ENCODE results near the gene IDUA. TPM values are rescaled to one million over a fixed set of nuclear protein-coding genes. Genes with fewer than 3 reads are reported as not detected.

Gene IDUA
- total RNA-seq, 1 experiment from 2014 or later, result 10.1 TPM

DNA sequence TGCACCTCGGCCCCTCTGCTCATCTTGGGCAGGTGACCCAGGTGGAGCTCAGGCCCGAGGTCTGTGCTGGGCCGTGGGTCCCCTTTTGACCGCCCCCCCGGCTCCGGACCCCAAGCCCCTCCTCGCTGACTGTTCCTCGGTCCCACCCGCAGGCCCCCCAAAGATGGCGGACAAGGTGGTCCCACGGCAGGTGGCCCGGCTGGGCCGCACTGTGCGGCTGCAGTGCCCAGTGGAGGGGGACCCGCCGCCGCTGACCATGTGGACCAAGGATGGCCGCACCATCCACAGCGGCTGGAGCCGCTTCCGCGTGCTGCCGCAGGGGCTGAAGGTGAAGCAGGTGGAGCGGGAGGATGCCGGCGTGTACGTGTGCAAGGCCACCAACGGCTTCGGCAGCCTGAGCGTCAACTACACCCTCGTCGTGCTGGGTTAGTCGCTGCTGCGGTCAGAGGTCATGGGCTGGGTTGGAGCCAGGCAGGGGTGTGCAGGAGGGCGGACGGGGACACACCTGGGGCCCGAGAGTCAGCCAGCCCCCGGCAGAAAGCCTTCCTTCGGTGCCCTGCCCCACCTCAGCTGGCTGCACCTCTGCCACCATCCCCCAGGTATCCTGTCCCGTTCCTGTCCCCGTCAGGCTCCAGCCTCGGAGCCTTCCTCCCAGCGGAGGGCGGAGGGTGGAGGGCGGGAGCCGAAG lies 35.4 kb downstream of the IDUA start:
- H3K4me1 ChIP-seq (ENCODE audit: insufficient read depth, low read length), result no peaks in the 10 kb centered on the region
- no peak for DNase-seq
- H3K79me2 ChIP-seq (ENCODE audit: low read length), result no peaks in the 10 kb centered on the region
- intact Hi-C loops (cut with micrococcal nuclease), result no loop called here
- ChIA-PET POLR2A (ENCODE audit: unreplicated experiment) (no interaction called here), CTCF (no interaction called here)
- no peaks in the 10 kb centered on the region for H3K27me3 ChIP-seq (ENCODE audit: low read length)
- no peak overlapping the region for H3K27ac ChIP-seq (ENCODE audit: low read length)
- H4K20me1 ChIP-seq (ENCODE audit: low read length), result no peaks in the 10 kb centered on the region
- H3K9ac ChIP-seq (ENCODE audit: low read length), result no peak overlapping the region
- H3K9me3 ChIP-seq (ENCODE audit: low read length), result no peaks in the 10 kb centered on the region
- no peak overlapping the region for H2AFZ ChIP-seq (ENCODE audit: low read length)
- no peak for TF ChIP-seq EZH2 (IDR thresholded peaks at IDR 0.05; ENCODE audit: low read length, unreplicated experiment)
- no peak for TF ChIP-seq EZH2phosphoT487 (IDR thresholded peaks at IDR 0.05; ENCODE audit: borderline replicate concordance, low read length)
- TF ChIP-seq, protein P1, sequence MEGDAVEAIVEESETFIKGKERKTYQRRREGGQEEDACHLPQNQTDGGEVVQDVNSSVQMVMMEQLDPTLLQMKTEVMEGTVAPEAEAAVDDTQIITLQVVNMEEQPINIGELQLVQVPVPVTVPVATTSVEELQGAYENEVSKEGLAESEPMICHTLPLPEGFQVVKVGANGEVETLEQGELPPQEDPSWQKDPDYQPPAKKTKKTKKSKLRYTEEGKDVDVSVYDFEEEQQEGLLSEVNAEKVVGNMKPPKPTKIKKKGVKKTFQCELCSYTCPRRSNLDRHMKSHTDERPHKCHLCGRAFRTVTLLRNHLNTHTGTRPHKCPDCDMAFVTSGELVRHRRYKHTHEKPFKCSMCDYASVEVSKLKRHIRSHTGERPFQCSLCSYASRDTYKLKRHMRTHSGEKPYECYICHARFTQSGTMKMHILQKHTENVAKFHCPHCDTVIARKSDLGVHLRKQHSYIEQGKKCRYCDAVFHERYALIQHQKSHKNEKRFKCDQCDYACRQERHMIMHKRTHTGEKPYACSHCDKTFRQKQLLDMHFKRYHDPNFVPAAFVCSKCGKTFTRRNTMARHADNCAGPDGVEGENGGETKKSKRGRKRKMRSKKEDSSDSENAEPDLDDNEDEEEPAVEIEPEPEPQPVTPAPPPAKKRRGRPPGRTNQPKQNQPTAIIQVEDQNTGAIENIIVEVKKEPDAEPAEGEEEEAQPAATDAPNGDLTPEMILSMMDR (conservative IDR thresholded peaks at IDR 0.05; ENCODE audit: low read depth, low read length), result no peak
- no peak overlapping the region for H3K4me2 ChIP-seq (ENCODE audit: low read length)
- ATAC-seq, result no peak
- BruUV-seq (replicated peaks), result no TSS peak
- no peaks in the 10 kb centered on the region for H3K9me2 ChIP-seq (replicated peaks; ENCODE audit: low read length)
- H3K36me3 ChIP-seq (ENCODE audit: low read depth, low read length), result no peaks in the 10 kb centered on the region
- no peaks in the 10 kb centered on the region for H3F3A ChIP-seq (ENCODE audit: low read length, unreplicated experiment)
- H3K4me3 ChIP-seq (ENCODE audit: low read length), result no peak overlapping the region

DNA sequence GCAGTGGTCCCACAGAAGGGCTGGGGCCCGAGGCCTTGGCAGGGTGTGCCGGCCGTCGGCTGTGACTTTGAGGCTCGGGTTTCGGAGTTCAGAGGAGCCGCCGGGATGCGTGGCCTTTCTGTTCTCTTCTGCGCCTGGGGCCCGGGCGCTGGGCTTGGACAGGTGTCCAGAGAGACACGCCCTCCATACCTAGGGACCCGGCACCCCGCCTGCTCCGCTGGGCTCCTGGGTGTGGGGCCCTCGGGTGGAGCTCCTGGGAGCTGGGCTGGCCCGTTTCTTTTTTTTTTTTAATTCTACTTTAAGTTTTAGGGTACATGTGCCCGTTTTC lies 35.9 kb downstream of the IDUA start:
- H3K9ac ChIP-seq (ENCODE audit: low read length), result no peak overlapping the region
- no TSS peak for BruUV-seq (replicated peaks)
- no peak for ATAC-seq

GRCh38 chr4:1023075-1023640 lies 36.3 kb downstream of the IDUA start:
- DNase-seq (no peak), ATAC-seq (no peak)
- H3K4me2 ChIP-seq (ENCODE audit: low read length), result no peak overlapping the region
- H3K9me3 ChIP-seq (ENCODE audit: low read length), result no peaks in the 10 kb centered on the region
- TF ChIP-seq, protein P1 (conservative IDR thresholded peaks at IDR 0.05; ENCODE audit: low read depth, low read length), result no peak
- TF ChIP-seq EZH2 (IDR thresholded peaks at IDR 0.05; ENCODE audit: low read length, unreplicated experiment) (no peak), EZH2phosphoT487 (IDR thresholded peaks at IDR 0.05; ENCODE audit: borderline replicate concordance, low read length) (no peak)
- H4K20me1 ChIP-seq (ENCODE audit: low read length), result no peaks in the 10 kb centered on the region
- H3K9ac ChIP-seq (ENCODE audit: low read length), result no peak overlapping the region
- H3K4me1 ChIP-seq (ENCODE audit: insufficient read depth, low read length), result no peaks in the 10 kb centered on the region
- H3K79me2 ChIP-seq (ENCODE audit: low read length), result no peaks in the 10 kb centered on the region
- H3K4me3 ChIP-seq (ENCODE audit: low read length), result no peak overlapping the region
- H3K27ac ChIP-seq (ENCODE audit: low read length), result no peak overlapping the region
- no peaks in the 10 kb centered on the region for H3K36me3 ChIP-seq (ENCODE audit: low read depth, low read length)
- H2AFZ ChIP-seq (ENCODE audit: low read length), result no peak overlapping the region
- ChIA-PET POLR2A (ENCODE audit: unreplicated experiment) (no interaction called here), CTCF (no interaction called here)
- H3K9me2 ChIP-seq (replicated peaks; ENCODE audit: low read length), result no peaks in the 10 kb centered on the region
- no peaks in the 10 kb centered on the region for H3F3A ChIP-seq (ENCODE audit: low read length, unreplicated experiment)
- BruUV-seq (replicated peaks), result no TSS peak
- H3K27me3 ChIP-seq (ENCODE audit: low read length), result no peaks in the 10 kb centered on the region
- intact Hi-C loops (cut with micrococcal nuclease), result no loop called here

More for the DNA sequence above, 35.9 kb downstream of the IDUA start:
- ChIA-PET POLR2A (ENCODE audit: unreplicated experiment) (no interaction called here), CTCF (no interaction called here)
- H3K79me2 ChIP-seq (ENCODE audit: low read length), result no peaks in the 10 kb centered on the region
- H3K4me1 ChIP-seq (ENCODE audit: insufficient read depth, low read length), result no peaks in the 10 kb centered on the region
- no peaks in the 10 kb centered on the region for H3K9me3 ChIP-seq (ENCODE audit: low read length)
- intact Hi-C loops (cut with micrococcal nuclease), result no loop called here
- H2AFZ ChIP-seq (ENCODE audit: low read length), result no peak overlapping the region
- H3K4me2 ChIP-seq (ENCODE audit: low read length), result no peak overlapping the region
- H3K4me3 ChIP-seq (ENCODE audit: low read length), result no peak overlapping the region
- no peaks in the 10 kb centered on the region for H4K20me1 ChIP-seq (ENCODE audit: low read length)
- H3K27me3 ChIP-seq (ENCODE audit: low read length), result no peaks in the 10 kb centered on the region
- no peak for DNase-seq
- H3K9me2 ChIP-seq (replicated peaks; ENCODE audit: low read length), result no peaks in the 10 kb centered on the region
- H3K36me3 ChIP-seq (ENCODE audit: low read depth, low read length), result no peaks in the 10 kb centered on the region
- H3K27ac ChIP-seq (ENCODE audit: low read length), result no peak overlapping the region
- TF ChIP-seq, protein P1 (conservative IDR thresholded peaks at IDR 0.05; ENCODE audit: low read depth, low read length), result no peak
- TF ChIP-seq EZH2 (IDR thresholded peaks at IDR 0.05; ENCODE audit: low read length, unreplicated experiment), result no peak
- no peak for TF ChIP-seq EZH2phosphoT487 (IDR thresholded peaks at IDR 0.05; ENCODE audit: borderline replicate concordance, low read length)
- no peaks in the 10 kb centered on the region for H3F3A ChIP-seq (ENCODE audit: low read length, unreplicated experiment)
